NK-92 (cell line): ENCODE measurements around the gene MLIP.
"Not testable (repeated sequence)": the region's sequence is repeated elsewhere in the genome, so short reads cannot be mapped to it uniquely, and the experiment has no call there.

Experiments used
- DNase-seq: peaks from one replicate; lab custom pipeline; 2025; ENCODE audit not compliant: unreplicated experiment; lab: John Stamatoyannopoulos, UW

Gene MLIP

DNA sequence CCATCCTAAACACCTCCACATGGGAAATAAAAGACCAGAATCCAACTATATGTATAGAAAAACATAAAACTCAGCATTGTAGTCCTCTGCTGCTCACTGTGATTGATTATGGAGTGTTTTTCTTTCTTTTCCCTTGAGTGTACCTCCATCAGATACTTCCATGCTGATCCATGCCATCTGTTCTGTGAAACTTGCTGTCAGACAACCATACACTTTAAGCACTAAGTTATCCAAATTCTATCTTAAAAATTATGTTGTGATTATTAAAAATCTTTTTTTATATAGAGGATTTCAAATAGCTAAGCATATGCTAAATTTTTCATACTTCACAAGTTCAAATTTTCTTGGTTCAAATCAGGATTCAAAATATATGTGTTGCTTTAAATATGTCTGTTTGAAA lies 105.1 kb downstream of the MLIP start:
- DNase-seq: no peak

DNA sequence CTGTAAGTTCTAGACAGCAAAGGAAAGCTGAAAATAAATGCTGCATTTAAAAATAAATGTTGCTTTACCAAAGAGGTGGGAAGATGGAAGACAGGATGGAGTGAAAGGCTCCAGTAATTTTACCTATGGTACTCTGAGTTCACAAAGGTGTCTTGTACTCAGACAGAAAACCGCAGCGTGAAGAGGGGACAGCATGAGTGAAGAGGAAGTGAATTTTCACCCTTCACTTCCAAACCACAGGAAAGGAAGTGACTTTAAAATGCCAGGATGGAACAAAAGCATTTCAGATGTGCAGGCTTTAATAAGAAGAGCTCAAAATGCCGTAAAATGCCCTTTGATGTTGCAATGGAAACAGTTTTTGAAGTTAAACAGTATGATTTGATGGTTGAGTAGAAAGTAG lies 105.8 kb downstream of the MLIP start:
- DNase-seq: no peak

DNA sequence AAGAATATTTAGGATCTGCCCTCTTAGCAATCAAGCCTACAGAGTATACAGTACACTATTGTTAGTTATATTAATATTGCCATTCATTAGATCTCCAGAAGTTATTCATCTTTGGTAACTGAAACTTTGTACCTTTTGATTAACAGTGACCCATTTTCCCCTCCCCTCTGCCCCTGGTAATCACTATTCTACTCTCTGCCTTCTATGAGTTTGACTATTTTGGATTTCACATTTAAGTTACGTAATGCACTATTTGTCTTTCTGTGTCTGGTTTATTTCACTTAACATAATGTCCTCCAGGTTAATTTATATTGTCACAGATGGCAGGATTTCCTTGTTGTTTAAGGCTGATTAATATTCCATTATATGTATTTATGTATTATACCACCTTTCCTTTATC lies 111.0 kb downstream of the MLIP start:
- no peak for DNase-seq

DNA sequence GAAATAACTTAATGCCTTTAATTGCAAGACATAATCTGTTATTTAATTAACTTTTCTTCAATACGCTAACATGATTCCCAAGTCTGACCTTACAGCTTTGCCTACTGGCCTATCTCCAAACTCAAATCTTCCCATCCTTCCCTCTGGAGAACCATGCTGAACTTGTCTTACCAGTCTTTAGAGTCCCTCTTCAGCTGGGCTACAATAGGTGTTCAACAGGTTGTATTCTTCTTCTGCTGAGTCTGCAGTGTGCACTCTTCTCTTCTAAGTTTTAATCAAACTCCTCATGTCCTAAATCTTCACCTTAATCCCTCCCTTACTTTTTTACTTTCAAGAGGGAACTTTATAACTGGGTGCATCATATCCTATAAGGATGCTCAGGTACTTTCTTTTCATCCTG lies 121.5 kb downstream of the MLIP start:
- DNase-seq: no peak

DNA sequence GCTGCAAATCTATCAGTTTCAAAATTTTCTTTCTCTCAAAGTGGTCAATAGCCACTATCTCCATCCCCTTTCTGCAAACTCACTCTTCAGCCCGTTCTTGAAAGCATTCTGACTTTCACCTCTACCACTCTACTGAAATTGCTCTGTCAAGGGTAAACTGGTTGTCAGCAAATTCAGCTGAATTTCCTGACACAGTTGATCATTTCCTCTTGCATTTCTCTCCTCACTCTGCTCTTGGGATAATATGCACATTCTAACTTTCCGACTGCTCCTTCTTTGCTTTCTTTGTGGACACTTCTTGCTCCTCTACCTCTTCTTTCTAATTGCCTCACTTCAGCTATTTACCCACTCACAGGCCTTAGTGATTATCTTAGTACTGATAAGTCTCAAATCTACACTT lies 123.3 kb downstream of the MLIP start:
- no peak for DNase-seq

DNA sequence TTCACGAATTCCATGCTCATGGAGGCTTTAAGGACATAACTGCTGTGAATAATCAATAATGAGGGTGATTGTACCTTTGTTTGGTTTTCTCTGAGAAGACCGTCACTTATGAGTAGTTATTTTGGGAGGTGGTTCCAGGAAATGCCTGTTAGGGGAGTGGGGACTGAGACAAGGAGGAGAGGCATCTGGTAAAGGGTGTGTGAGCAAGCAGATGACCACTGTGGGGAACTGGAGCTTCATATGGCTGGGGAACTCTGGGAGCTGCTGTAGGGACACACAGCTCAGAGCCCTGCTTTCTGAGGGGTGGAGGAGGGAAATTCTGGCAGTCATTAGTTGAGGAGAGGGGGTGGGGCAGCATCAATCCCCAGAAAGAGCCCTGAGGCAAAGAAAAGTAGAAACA lies 125.7 kb downstream of the MLIP start:
- no peak for DNase-seq

DNA sequence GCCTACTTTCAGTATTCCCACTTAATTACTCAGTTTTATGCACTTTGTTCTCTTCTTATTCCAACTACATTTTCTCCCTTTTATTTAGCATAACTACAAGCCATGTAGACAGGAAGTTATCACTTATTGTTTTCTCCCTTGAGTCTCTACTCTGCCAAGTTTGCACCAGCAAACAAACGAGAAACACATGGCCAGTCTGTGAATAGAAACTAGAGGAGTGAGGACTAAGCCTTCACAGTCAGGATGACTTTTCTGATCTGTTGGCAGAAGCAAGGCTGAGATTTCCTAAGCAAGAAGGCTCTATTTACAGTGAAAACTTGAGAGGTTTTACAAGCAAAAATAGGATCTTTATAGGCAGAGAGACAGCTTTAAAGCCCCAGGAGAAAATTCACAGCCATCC lies 127.2 kb downstream of the MLIP start:
- no peak for DNase-seq

DNA sequence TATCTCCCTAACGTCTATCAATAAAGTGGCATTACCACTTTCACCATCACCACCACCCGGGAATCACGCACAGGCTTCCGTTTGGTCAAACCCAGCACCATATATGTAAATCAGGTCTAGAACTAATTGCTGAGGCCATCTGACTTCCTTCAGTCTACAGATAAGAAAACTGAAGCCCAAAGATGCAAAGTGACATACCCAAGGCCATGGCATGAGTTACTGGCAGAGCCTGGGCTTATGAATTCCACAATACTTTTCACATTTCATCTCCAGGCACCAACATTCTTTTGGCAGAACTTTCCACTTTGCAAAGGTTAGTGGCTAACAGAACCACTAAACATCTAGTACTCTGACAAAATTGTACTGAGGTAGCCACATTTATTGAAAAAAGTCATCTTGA lies 132.5 kb downstream of the MLIP start:
- no peak for DNase-seq

DNA sequence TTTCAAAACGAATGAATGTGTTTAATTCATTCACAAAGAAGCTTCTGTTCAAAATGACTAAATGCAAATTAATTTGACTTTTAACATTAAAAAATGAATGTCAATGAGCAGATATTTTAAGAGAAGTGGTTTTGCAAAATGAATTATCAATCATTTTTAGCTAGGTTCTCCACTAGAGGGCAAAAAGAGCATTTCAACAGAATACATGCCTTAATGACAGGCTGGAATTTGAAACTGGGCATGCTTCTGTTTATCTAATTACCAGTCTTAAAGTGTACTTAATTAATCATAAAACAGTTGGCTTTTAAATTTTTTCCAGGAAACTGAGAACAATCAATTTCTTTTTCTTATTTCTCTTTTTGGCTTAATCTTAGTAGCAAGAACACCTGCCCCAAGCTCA lies 133.2 kb downstream of the MLIP start:
- DNase-seq: no peak

DNA sequence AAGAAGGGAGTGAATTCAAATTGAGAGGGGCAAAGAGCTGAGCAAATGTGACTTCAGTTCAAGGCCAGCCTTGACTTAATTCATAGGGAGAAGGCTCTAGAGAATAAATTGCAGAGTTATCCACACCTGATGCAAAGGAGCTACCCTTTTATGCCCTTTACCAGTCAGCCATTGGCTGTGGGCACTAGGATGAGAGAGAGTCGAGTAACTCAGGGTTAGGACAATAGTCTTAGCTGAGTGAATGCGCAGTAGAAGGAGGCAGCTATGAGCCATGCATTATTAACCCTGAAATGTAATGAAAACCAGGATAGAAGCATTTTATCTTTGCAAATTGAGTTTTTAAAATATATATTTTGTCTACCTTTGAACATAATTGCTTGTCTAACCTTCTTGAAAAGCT lies 134.0 kb downstream of the MLIP start:
- no peak for DNase-seq

DNA sequence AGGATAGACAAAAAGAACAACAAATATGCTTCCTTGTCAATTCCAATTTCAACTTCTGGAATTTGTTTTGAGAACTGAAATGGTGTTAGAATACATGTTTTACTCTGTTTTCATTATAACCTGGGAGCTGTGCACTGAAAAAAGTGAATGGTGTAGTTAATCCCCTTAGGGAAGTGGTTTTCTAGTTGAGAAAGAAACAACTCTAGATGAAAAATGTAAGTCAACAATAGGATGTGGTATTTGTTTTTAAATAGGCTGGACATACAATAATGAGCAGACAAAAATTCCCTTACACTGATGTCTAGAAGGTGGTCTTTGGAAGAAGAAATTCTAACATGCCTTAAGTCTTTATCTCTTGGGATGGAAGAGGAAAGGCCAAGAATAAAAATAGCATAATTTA lies 137.1 kb downstream of the MLIP start:
- DNase-seq: no peak

DNA sequence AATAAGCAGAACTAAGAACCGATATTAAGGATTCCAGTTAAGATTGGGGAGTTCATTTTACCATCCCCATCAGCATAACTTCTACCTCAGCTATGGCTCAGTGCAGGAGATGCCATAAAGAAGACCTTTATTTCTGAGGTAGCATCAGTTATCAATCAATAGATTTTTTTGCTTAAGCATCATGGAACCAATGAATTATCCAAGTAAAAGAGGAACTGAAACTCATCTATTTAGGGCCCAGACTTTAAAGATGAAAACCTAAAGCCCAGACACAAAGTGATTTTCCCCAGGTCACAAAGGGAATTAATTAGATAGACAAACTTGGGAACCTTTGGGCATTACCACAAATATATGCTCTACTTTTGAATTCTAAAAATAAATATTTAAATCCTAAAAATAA lies 137.8 kb downstream of the MLIP start:
- no peak for DNase-seq

DNA sequence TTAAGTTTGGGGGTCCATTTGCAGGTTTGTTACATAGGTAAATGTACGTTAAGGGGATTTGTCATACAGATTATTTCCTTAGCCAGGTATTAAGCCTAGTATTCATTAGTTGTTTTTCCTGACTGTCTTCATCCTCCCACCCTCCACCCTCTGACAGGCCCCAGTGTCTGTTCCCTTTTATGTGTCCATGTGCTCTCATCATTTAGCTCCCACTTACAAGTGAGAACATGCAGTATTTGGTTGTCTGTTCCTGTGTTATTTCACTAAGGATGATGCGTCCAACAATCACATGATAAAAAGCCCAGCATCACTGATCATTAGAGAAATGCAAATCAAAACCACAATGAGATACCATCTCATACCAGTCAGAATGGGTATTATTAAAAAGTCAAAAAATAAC lies 138.6 kb downstream of the MLIP start:
- DNase-seq: not testable (repeated sequence)

DNA sequence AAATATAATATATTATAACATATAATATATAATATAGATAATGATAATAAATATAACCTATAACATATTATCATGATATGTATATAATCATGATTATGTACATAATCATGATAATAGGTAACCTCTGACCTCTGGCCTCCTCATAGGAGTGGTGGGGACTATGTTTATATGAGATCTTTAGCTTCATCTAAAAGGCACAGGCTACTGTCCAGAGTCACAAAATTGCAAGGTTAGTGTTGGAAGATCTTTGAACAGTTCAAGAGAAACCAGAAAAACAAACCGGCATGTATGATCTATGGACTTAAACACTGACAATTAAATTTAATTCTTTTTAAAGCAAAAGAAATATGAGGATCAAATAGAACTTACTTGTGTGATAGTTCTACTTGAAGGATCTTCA lies 141.3 kb downstream of the MLIP start:
- no peak for DNase-seq

DNA sequence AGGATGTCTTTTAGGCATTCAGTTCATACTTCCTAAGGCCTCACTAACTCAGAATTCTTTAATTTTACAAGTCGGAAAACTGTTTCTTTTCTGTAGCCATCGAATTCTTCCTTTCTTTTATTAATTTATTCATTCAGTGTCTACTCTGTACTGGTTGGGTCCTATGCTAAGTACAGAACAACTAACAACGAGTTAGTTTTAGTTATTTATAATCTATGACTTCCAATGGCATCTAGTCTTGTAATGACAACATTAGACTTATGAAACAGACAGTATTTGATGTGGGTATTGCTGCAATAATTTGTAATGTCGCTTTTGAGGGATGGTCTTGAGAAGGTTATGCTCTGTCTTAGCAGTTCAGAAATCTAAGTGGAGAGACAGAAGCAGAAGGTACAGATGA lies 141.7 kb downstream of the MLIP start:
- no peak for DNase-seq

DNA sequence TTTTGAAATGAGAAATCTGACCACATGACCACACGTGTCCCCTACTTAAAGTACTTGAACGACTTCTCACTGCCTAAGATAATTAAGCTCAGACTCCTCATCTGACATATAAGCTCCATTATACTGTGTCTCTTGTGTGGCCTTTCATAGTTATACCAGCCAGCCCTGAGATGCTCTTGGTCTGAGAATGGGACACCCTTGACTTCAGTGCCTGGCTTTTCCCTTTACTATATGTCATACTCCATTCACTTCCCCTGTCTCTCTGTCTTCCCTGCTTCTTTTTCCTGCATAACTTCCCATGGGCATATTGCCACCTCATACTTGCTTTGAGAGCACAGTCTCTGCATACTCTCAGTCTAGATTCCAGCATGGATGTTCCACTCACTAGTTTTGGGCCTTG lies 143.6 kb downstream of the MLIP start:
- DNase-seq: no peak

DNA sequence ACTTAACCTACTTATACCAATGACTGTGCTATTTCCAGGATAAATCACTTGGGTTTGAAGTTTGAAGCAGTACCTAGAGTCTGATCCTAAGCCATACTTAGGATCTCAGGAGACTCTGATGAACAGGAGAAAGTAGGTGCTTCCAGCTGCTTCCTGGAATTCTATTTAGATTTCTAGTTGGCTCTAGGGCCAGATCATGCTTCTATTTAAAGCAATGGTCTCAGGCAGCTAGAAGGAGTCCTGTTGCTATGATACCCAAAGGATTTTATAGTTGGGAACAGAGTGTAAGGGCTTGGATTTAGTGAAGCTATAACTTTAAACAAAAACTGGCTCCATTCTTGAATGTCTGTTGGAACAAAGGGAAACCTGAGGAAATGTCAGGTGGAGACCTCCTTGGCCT lies 144.6 kb downstream of the MLIP start:
- DNase-seq: no peak

DNA sequence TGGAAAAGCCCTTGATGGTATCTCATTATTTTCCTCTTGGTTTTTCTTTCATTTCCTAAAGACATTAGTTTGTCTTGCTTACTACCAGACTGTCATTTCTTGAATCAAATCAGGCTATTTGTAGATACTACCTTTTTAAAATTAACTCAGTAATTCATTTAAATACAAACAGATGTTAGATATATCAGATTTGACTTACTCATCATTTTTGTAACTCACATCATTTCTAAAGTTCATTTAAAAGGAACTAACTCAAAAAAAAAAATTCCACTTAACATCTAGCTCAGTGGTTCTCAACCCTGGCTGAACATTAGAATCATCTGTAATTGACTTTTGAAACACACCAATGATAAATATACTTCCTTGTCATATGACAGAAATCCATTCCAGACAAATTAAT lies 148.8 kb downstream of the MLIP start:
- DNase-seq: no peak

DNA sequence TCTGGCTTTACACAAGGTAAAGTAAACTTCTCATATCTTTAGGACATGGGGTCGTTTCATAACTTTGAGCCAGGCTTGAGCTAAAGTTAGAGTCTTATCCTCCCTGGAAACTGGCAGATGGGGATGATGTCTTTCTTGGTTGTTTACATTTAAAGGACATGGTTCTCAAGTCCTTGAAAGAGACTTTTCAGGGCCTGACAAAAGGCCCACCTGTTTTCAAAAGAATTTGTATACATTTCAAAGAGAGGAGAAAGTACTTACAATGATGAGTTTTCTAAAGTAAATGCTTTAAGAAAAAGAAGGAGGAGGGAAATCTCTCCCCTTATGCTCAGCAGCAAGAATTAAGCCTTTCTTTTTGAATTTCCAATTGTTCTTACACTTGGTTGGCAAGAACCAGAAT lies 151.3 kb downstream of the MLIP start:
- no peak for DNase-seq

DNA sequence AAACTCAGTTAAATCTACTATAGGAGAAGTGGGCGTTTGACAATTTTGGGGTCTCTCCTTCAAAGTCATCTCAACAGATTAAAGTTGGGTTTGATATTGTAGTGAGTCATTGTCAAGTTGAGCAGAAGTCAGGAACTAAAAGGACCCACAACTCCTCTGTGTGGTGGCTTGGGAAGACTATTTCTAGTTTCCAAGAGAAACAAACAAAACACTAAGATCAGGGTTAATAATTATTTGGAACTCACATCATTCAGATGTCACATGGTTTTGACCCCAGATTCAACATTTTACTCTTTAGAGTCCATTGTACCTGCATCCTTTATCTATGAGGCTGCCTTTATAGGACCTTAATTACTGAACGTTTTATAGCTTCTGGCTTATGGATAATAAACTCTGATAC lies 151.7 kb downstream of the MLIP start:
- DNase-seq: no peak

DNA sequence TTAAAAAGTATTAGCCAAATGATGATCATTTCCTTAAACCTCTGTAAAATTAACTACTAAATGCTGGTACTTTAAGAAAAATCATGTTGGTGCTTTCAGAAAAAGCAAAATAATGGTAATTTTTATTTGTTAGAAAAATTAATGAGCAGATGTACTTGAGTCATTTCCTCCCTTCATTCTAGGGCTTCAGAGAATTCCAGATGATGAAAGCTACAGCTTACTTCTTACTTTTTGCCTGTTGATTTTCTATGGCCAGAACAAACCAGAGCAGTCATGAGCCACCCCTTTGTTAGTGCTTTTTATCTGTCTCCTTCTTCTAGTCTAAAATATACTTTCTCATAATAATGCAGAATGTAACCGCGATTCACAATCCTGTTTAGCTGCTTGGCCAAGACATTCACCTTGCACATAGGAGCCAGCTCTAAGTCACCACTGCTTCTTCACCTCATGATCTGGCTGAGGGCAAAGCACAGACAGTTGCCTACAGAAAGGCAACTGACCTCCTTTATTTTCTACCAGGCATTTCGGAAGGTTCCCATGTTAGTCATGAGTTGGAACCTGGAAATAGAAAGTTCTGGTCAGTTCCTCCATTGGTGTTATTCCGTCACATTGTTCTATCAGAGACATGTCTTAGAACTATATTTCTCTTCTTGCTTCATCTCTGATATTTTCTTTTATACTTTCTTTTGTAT lies 153.5 kb downstream of the MLIP start:
- DNase-seq: no peak

DNA sequence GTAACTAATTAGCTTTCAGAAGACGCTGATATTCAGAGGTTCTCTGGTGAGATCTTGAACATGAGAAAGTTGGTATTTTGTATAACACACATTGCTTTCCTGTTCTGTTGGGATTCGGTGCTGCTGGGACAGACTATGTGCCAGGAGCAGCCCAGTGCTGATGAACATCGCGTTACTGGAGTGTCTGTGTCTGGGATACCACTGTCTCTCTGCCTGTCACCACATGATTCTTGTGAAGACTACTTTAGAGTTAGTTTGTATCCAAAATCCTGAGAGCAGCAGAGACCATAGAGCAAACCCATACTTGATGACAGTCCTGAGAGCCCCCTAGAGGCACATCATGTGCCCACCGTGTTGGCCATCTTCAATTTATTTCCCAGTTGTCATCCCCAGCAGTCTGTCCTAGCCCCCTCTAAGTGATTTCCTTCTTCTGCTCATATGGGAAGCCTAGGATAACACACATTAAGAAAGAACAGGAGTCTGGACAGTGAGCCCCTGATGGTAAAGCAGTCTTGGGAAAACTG lies 155.2 kb downstream of the MLIP start:
- DNase-seq: no peak

DNA sequence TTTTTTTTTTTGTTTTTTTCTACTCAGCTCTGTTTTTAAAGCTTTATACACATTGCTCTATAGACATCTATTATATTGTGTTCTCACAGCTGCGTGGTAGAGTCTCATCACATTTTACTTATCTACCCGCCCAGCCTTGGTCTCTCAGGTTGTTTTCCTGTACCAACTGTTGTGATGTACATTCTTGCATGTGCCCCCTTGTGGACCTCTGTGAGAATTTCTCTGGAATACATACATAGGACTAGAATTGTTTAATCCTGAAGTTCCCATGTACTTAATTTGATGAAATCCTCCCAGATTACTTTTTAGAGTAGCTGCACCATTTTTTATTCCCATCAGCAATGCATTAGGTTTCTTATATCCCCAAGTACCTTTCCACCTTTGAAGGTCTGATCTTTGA lies 156.6 kb downstream of the MLIP start:
- DNase-seq: no peak
